Esophagus muscularis mucosa (tissue), 4 donors: ENCODE measurements around the gene GPR152. TPM values are rescaled to one million over a fixed set of nuclear protein-coding genes. Genes with fewer than 3 reads are reported as not detected.
"Not testable (repeated sequence)": the region's sequence is repeated elsewhere in the genome, so short reads cannot be mapped to it uniquely, and the experiment has no call there.

Experiments used
- DNase-seq: peaks from one replicate; pipeline ENCODE4 v3.0.0-alpha.2; 2017; ENCODE audit errors: extremely low spot score
- H3K27ac ChIP-seq, 4 donors: fragments of 200-600 bp; sonication (generic); replicated peaks in 1 of 4; 1 replicate in 3 of 4; 2 replicates in 1 of 4; pipeline ENCODE4 v1.5.1; 2016 to 2019; ENCODE audit warnings: mild to moderate bottlenecking in 1 of 4
- H3K27me3 ChIP-seq, 4 donors: fragments of 200-600 bp; sonication (generic); one replicate each; pipeline versions ENCODE4 v1.5.1 to v1.6.0; 2016 to 2019
- H3K36me3 ChIP-seq, 4 donors: fragments of 200-600 bp; sonication (generic); one replicate each; pipeline ENCODE4 v1.5.1; 2016 to 2019
- H3K4me1 ChIP-seq, 4 donors: fragments of 200-600 bp; sonication (generic); one replicate each; pipeline ENCODE4 v1.5.1; 2016 to 2019
- H3K4me3 ChIP-seq, 4 donors: fragments of 200-600 bp; sonication (generic); 1 replicate in 2 of 4; 2 replicates in 2 of 4; pipeline ENCODE4 v1.5.1; 2016 to 2019; ENCODE audit warnings: mild to moderate bottlenecking in 4 of 4, moderate library complexity in 1 of 4
- H3K9me3 ChIP-seq, 4 donors: fragments of 200-600 bp; sonication (generic); 1 replicate in 3 of 4; 2 replicates in 1 of 4; pipeline ENCODE4 v1.5.1; 2016 to 2019
- CTCF ChIP-seq, 3 experiments: fragments of 200-600 bp in 2 of 3; fragments of 450-650 bp in 1 of 3; sonication (generic) in 2 of 3; IDR thresholded peaks; one replicate each; pipeline ENCODE4 v1.5.1; 2017 to 2019; ENCODE audit warnings: antibody characterized with exemption in 3 of 3, mild to moderate bottlenecking in 2 of 3, moderate library complexity in 1 of 3
- EP300 ChIP-seq: sonication (generic); formaldehyde crosslinking; IDR thresholded peaks from one replicate; pipeline ENCODE4 v1.6.1; 2017; ENCODE audit warnings: antibody characterized with exemption
- POLR2A ChIP-seq: fragments of 450-650 bp; IDR thresholded peaks from one replicate; pipeline ENCODE4 v1.6.1; 2017; ENCODE audit warnings: antibody characterized with exemption, moderate library complexity, mild to moderate bottlenecking, low read depth
- POLR2AphosphoS5 ChIP-seq, 2 donors: sonication (generic); formaldehyde crosslinking; IDR thresholded peaks; one replicate each; pipeline ENCODE4 v1.6.1; 2017; ENCODE audit warnings: antibody characterized with exemption in 2 of 2
- WGBS: methylation state at CpG from one replicate; pipeline ENCODE4 v1.1.5; 2018; 5-methylcytosine and 5-hydroxymethylcytosine counted together
- intact Hi-C: fragments of 100-400 bp; cut with DNase I; formaldehyde crosslinking; loops from one replicate; pipeline ENCODE4 v1.15.1; 2023
- total RNA-seq, 4 donors: library from RNA; depleted of rRNA; stranded (reverse); fragments of >200 nt; gene quantifications; one replicate each; pipeline versions ENCODE4 v1.1.0 to v1.2.1, GENCODE V29; 2016

The GPR152 gene
- total RNA-seq, 4 donors from 2014 or later = not detected

GRCh38 chr11:67482827-67483798 lies 30.6 kb upstream of the GPR152 start, which contains the start of gene AIP:
AIP (plus strand) TSS chr11:67483026; CDS start chr11:67483159, 133 bp downstream.
- Histone ChIP-seq H3K9me3 (no peaks in the 10 kb centered on the region), H3K27ac (peak within 1 kb of the TSS; percentile 80 to 87 (median 82)), H3K4me3 (peak within 1 kb of the TSS; percentile 58 to 72 (median 62)), H3K27me3 (no peaks in the 10 kb centered on the region), H3K4me1 (peaks cover 18 to 43% (median 38%) of the 10 kb centered on the region in 4 donors), H3K36me3 (peaks cover 7 to 26% (median 14%) of the 10 kb centered on the region in 4 donors)
- TF ChIP-seq EP300 (no peak), POLR2AphosphoS5 (IDR thresholded peaks at IDR 0.05) (peak; percentile 90 to 92), POLR2A (no peak), CTCF (IDR thresholded peaks at IDR 0.05) (peak in 2 of 3 experiments; percentile 14 to 43)
- intact Hi-C loops = no loop called here
- 14% methylated on average over 28 of the region's 60 CpGs for WGBS
- DNase-seq = peak; percentile 99

GRCh38 chr11:67482275-67482826 lies 29.8 kb upstream of the GPR152 start:
- Histone ChIP-seq H3K4me1 (peaks cover 18 to 43% (median 38%) of the 10 kb centered on the region in 4 donors), H3K27ac (peak overlapping the region; percentile 80 to 87 (median 82)), H3K9me3 (no peaks in the 10 kb centered on the region), H3K4me3 (peak overlapping the region; percentile 58 to 72 (median 62)), H3K27me3 (no peaks in the 10 kb centered on the region), H3K36me3 (peaks cover 4 to 18% (median 6%) of the 10 kb centered on the region in 4 donors)
- DNase-seq = no peak
- 55% methylated on average over 19 of the region's 19 CpGs for WGBS
- intact Hi-C loops = no loop called here
- TF ChIP-seq CTCF (IDR thresholded peaks at IDR 0.05) (no peak), EP300 (peak; percentile 29), POLR2A (no peak), POLR2AphosphoS5 (IDR thresholded peaks at IDR 0.05) (no peak)

GRCh38 chr11:67477344-67478050 lies 25.0 kb upstream of the GPR152 start:
- DNase-seq, intact Hi-C loops: not testable (repeated sequence)

GRCh38 chr11:67476692-67477091 lies 24.2 kb upstream of the GPR152 start:
- H3K9me3 ChIP-seq, H3K27ac ChIP-seq, H3K4me1 ChIP-seq, H3K27me3 ChIP-seq, H3K36me3 ChIP-seq, intact Hi-C loops, H3K4me3 ChIP-seq, DNase-seq: not testable (repeated sequence)
- 81% methylated on average over 10 of the region's 10 CpGs for WGBS

More at GRCh38 chr11:67477344-67478050, 25.0 kb upstream of the GPR152 start:
- not testable (repeated sequence) for H3K4me1 ChIP-seq, H3K9me3 ChIP-seq, H3K36me3 ChIP-seq, H3K4me3 ChIP-seq, H3K27ac ChIP-seq, H3K27me3 ChIP-seq
- WGBS = 80% methylated on average over 15 of the region's 16 CpGs

GRCh38 chr11:67472882-67473281 lies 20.4 kb upstream of the GPR152 start:
- TF ChIP-seq POLR2AphosphoS5 (IDR thresholded peaks at IDR 0.05) = no peak
- no peak for TF ChIP-seq CTCF (IDR thresholded peaks at IDR 0.05)
- no peak for TF ChIP-seq EP300
- no peak for TF ChIP-seq POLR2A
- H3K4me3 ChIP-seq = no peak overlapping the region
- H3K27me3 ChIP-seq = no peaks in the 10 kb centered on the region
- H3K4me1 ChIP-seq = peaks cover 6 to 17% (median 16%) of the 10 kb centered on the region in 4 donors
- 84% methylated on average over 7 of the region's 7 CpGs for WGBS
- no peak for DNase-seq
- intact Hi-C loops = no loop called here
- no peak overlapping the region for H3K27ac ChIP-seq
- H3K36me3 ChIP-seq = no peaks in the 10 kb centered on the region
- no peaks in the 10 kb centered on the region for H3K9me3 ChIP-seq
